HG03045 (cell line): ENCODE measurements around the gene KRT34.
"Not testable (repeated sequence)": the region's sequence is repeated elsewhere in the genome, so short reads cannot be mapped to it uniquely, and the experiment has no call there.

Experiments
- ATAC-seq: cut with Tn5 transposase; IDR thresholded peaks from one replicate; pipeline ENCODE4 v1.9.1; 2021; ENCODE audit warnings: mild to moderate bottlenecking, moderate library complexity; ENCODE audit not compliant: unreplicated experiment

Gene KRT34

GRCh38 chr17:41404024-41404671 lies 22.0 kb upstream of the KRT34 start:
- no peak for ATAC-seq

- ATAC-seq: no peak
Observed at GRCh38 chr17:41403404-41404023, 21.4 kb upstream of the KRT34 start.

- no peak for ATAC-seq
Observed at GRCh38 chr17:41402161-41402560, 20.1 kb upstream of the KRT34 start.

- no peak for ATAC-seq
Observed at GRCh38 chr17:41396996-41397660, 15.0 kb upstream of the KRT34 start, which contains the start of gene KRT31. TSS of gene KRT31 (minus strand) at chr17:41397608. CDS start at chr17:41397539, 69 bp downstream.

- no peak for ATAC-seq
Observed at GRCh38 chr17:41396340-41396739, 14.2 kb upstream of the KRT34 start.

- ATAC-seq: no peak
Observed at GRCh38 chr17:41395611-41396010, 13.5 kb upstream of the KRT34 start.

GRCh38 chr17:41395044-41395443 lies 12.9 kb upstream of the KRT34 start:
- not testable (repeated sequence) for ATAC-seq

GRCh38 chr17:41394254-41394996 lies 12.3 kb upstream of the KRT34 start:
- no peak for ATAC-seq

- ATAC-seq: no peak
Observed at GRCh38 chr17:41393826-41394225, 11.7 kb upstream of the KRT34 start.

- no peak for ATAC-seq
Observed at GRCh38 chr17:41393294-41393693, 11.2 kb upstream of the KRT34 start.

- ATAC-seq: no peak
Observed at GRCh38 chr17:41392278-41392677, 10.2 kb upstream of the KRT34 start.

- no peak for ATAC-seq
Observed at GRCh38 chr17:41391535-41391934, 9.4 kb upstream of the KRT34 start.

GRCh38 chr17:41390411-41390938 lies 8.4 kb upstream of the KRT34 start:
- no peak for ATAC-seq

- ATAC-seq: no peak
Observed at GRCh38 chr17:41387670-41388069, 5.6 kb upstream of the KRT34 start.

GRCh38 chr17:41386227-41386626 lies 4.1 kb upstream of the KRT34 start:
- ATAC-seq: no peak

GRCh38 chr17:41383690-41384089 lies 1.6 kb upstream of the KRT34 start:
- ATAC-seq: no peak

GRCh38 chr17:41382394-41382793 lies 288 bp upstream of the KRT34 start:
- no peak for ATAC-seq

- ATAC-seq: not testable (repeated sequence)
Observed at GRCh38 chr17:41380091-41380490, 2.0 kb downstream of the KRT34 start.

GRCh38 chr17:41377546-41377945 lies 4.6 kb downstream of the KRT34 start:
- ATAC-seq: no peak

- no peak for ATAC-seq
Observed at GRCh38 chr17:41369713-41370112, 12.4 kb downstream of the KRT34 start, which contains the start of gene KRT33B. TSS of gene KRT33B (minus strand) at chr17:41369813. CDS start at chr17:41369750, 63 bp downstream.

- ATAC-seq: no peak
Observed at GRCh38 chr17:41369023-41369422, 13.1 kb downstream of the KRT34 start.
